ENCODE results near the gene MSRB3.
"Not testable (repeated sequence)": the region's sequence is repeated elsewhere in the genome, so short reads cannot be mapped to it uniquely, and the experiment has no call there.

The MSRB3 gene

DNA sequence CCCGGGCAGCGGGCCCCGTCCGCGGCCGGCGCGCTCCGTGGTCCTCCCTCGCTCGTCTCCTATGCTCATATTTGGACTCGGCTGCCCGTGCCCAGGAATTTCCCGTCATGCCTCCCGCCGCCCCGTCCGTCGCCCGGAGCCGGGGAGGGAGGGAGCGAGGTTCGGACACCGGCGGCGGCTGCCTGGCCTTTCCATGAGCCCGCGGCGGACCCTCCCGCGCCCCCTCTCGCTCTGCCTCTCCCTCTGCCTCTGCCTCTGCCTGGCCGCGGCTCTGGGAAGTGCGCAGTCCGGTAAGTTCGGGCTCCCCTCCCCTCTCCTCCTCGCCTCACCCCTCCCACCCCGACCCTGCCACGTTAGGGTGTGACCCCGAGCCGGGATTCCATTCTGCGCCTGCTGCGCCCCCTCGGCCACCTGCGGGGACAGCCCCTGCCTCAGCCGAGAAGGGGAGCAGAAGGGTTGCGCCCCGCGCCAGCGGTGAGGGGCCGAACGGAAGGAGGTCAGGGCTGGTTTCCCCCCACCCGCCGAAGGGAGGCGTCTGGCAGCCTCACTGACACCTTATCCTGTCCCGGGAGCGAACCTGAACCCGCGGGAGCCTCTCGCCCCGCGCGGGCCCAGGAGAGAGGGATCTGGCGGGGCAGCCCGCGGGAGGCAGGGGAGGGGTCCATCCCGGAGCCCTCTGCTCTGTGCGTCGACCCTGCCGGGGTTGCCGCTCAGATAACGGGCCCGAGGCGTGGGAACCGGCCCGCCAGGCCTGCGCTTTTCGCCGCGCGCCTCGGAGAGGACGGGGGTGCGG is at the start of gene MSRB3:
Gene MSRB3 (plus strand): TSS at position 108 of the 793 bp plus-strand sequence. CDS start 29,897 bp downstream, outside the sequence.
- no peak for DNase-seq

DNA sequence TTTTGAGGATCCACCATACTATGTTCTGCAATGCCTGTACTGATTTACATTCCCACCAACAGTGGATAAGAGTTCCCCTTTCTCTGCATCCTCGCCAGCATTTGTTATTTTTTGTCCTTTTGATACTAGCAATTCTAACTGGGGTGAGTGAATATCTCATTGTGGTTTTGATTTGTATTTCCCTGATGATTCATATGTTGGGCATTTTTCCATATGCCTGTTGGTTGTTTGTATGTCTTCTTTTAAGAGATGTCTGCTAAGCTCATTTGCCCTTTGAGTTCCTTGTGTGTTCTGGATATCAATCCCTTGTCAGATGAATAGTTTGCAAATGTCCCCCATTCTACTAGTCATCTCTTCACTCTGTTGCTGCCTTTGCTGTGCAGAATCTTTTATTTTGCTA is 49.0 kb upstream of the MSRB3 start:
- DNase-seq, result no peak

DNA sequence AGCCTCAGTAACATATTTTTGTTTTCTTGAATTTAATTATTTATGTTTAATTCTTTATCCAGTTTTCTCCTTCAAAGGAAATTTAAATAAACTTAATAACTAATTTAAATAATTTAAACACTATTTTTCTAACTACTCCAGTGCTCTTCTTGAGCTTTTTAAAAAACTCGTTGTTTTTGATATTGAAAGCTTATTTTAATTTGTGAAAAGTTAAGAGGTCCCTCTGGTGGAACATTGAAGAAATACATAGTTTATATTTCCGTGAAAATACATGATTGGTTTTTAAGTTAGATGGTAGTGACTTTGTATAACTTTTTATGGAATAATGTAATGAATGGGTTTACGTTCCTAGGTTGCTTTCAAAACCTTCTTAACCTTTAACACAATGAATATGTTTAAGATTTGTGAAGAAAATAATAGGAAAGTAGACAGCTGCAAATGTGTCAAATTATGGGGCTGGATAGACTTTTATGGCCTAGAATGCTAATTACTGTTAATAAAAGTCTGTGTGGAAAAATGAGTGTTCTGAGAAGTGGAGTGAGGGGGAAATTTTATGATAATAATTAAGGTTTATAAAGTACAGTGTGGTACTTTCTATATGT is 45.9 kb upstream of the MSRB3 start:
- DNase-seq, result no peak

GRCh38 chr12:65237153-65237552 is 41.3 kb upstream of the MSRB3 start:
- DNase-seq, result no peak

DNA sequence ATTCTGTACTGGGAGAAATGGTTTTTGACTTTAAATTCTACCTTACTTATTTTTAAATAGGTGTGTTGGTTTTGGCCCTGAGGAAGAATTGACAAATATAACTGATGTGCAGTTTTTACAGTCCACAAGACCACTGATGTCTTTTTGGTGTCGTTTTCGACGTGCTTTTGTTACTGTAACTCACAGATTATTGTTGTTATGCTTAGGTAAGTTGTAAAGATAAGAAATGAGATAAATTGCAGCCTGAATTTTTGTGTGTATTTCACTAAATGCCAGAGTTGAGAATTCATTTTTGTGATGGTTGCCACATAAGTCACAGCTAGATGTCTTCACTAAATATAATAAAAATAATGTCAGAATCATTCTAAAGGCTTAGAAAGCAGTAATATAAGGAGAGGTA is 39.9 kb upstream of the MSRB3 start:
- DNase-seq, result no peak

GRCh38 chr12:65248656-65249633 is 29.5 kb upstream of the MSRB3 start:
- no peak for DNase-seq

- no peak for DNase-seq
Observed at GRCh38 chr12:65252515-65252914, 26.0 kb upstream of the MSRB3 start.

- no peak for DNase-seq
Observed at GRCh38 chr12:65257986-65258385, 20.5 kb upstream of the MSRB3 start.

DNA sequence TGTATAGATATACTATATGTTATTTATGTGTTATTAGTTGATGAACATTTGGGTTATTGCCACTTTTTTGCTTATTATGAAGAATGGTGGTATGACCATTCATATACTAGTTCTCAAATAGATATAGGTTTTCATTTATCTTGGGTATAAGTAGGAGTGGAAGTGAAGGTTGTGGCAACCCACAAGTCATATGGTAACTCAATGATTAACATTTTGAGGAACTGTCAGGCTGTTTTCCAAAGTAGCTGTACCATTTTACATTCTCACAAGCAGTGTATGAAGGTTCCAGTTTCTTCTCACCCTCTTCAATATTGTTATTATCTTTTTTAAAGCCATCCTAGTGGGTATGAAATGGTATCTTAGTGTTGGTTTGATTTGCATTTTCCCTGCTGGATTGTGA is 19.0 kb upstream of the MSRB3 start:
- no peak for DNase-seq

- DNase-seq, result no peak
Observed at GRCh38 chr12:65263777-65264176, 14.7 kb upstream of the MSRB3 start.

DNA sequence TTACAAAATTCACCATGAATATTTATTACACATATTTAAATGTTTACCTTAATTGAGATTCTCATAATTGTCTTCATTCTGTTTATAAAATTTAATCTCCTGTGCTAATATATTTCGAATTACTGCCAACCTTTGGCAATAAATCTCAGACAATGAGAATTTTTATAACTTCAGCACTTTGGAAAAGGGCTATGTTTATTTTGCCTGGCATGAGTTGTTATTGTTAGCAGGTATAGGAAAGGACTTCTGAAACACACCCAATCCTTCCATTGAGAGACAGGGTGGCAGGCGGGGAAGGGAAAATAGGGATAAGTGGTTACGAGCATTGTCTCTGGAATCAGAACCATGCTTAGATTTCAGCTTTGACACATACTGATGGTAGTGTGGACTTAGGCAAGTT is 12.1 kb upstream of the MSRB3 start:
- no peak for DNase-seq

GRCh38 chr12:65269603-65270002 is 8.9 kb upstream of the MSRB3 start:
- no peak for DNase-seq

DNA sequence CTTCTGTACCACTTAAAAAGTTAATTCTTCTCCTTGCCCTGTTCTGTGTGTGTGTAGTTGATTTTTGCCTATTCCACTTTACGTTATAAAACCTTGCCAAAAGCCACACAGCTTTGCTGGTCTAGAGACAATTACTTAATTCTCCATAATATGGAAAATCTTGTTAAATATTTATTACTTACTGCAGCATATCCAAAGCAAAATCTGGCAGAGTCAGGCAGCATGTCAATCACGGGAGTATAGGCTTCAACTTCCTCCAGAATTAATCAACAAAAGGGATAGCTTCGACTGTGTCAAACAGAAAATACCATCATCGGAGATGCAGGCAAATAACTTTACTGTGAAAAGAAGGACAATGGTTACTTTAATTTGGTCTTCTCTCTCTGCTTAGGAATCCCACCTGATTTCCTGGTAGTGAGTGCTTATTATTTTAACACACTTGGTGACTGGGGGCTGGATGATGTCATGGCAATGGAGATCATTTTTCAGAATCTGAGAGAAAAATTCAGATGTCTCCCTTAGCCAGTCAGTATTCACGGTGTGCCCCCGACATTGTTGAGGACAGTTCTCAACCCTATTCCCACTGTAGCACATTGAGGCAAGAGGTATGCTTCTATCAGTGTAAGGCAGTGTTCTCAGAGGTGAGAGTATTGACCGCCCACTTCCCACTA is 3.7 kb upstream of the MSRB3 start:
- DNase-seq, result no peak

DNA sequence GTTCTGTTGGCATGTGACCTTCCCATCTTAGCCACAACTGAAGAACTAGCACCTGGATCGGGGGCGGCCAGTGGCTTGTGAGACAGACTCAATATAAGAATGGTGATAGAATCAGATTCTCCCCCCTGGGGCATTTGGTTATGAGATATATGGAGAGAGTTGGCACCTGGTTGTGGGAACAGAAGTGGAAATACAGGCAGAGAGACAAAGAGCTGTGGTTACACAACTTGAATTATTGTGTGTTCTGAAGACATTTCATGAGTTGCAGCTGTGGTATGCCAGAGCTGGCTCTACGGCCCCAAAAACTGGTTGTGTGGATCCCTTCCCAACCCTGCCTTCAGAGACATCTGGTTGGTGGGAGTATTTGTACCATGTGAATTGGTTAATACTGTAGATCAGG is 2.9 kb upstream of the MSRB3 start:
- DNase-seq, result no peak

- DNase-seq, result no peak
Observed at GRCh38 chr12:65276916-65277530, 1.5 kb upstream of the MSRB3 start.

DNA sequence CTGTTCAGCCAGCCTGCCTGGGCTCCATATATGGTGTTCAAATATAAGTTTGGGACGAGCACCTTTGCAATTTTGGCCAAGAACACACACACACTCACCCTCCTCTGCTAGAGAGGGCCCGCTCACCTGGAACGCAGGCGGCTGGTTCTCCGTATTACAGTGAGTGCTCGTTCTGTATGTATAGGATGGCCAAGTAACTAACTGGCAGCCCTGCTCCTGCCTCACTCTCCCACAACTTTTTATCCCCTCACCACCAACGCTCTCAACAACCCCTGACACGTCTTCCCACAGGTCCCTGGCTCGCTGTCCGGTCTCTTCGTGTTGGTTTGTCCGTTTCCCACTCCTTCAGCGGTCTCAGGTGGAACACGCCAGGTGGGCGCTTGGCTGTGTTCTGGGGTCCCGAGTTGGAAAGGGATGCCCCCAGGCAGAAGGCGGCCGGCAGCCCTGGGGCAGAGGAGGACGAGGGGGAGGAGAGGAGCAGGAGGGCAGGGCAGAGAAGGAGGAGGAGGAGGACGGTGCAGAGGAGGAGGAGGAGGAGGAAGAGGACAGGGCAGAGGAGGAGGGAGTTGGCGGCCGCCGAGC is 398 bp upstream of the MSRB3 start:
- no peak for DNase-seq

DNA sequence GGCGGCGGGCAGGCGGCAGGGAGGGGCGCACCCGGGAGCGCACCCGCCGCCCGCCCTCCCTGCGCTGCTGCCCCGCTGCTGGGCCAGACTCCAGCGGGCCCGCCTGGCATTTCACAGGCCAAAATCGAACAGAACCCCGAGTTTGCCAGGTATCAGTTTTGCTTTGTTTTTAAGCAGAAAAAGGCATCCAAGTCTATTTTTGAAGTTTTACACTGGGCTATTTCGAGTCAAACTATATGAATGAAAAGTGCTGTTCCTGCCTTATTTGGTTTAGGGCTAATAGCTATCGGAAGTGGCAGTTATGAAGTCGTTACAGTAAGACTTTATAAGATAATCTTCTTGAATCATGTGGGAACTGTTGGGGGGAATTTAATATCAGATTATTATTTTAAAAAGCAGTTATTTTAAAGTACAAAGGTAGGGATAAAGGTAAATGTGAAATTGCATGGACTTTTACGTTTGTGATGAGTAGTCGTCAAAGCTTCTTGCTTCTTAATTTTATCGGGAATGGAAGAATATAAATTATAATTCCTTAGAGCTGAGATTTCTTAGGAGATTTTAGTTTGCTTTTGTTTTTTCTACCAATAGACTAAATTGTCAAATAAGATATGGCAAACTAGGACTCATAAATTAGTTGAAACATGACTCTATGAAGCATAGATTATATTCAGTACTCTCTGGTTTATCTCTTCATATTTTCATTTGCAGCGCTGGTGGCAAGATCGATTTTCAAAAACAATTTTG is 1.1 kb downstream of the MSRB3 start:
- DNase-seq, result no peak

DNA sequence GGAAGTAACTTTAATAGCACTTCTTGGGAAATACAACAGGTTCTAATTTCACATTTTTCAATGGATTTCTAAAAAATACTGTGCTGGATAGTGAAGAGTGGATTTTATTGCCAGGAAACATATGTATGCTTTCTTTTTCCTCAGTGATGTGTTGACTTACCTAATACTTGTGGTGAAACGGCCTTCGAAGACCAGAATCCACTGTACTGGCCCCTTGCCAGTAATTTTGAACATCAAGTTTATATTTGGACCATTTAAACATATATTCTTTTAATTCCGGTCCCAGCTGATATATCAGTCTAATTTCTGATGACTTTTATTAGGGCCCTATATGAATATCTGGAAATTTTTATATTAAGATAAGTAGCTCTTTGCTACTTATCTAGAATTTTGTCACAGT is 1.8 kb downstream of the MSRB3 start:
- DNase-seq, result no peak

GRCh38 chr12:65282840-65283239 is 4.4 kb downstream of the MSRB3 start:
- DNase-seq, result no peak

GRCh38 chr12:65285532-65285931 is 7.0 kb downstream of the MSRB3 start:
- DNase-seq, result not testable (repeated sequence)

DNA sequence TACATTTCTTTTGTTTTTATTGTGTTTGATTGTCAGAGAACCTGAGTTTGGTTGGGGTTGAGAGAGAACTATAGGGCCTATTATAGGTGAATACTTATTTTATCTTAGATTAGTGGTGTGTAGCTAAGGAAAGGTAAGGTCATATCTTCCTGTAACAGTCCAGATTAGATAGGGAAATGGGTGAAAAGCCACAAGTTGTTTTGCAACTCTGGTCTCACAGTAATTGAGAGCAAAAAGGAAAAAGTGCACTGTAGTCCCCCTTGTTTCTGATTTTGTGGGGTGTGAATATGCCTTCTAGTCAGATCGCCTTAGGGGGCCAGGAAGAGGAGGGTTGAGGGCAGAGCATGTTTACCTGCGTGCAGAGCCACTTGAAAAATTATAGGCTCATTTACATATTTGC is 8.9 kb downstream of the MSRB3 start:
- DNase-seq, result no peak
